Skin of body (tissue), 2 donors: ENCODE data around the gene AXDND1. TPM values are rescaled to one million over a fixed set of nuclear protein-coding genes. Genes with fewer than 3 reads are reported as not detected.
"Not testable (repeated sequence)": the region's sequence is repeated elsewhere in the genome, so short reads cannot be mapped to it uniquely, and the experiment has no call there.

Source experiments
- DNase-seq: peaks from one replicate; lab custom pipeline; 2025; lab: John Stamatoyannopoulos, UW
- total RNA-seq: library from RNA; depleted of rRNA; stranded (reverse); fragments of >200 nt; gene quantifications from one replicate; pipeline ENCODE4 v1.2.3, GENCODE V29; 2014

AXDND1 gene
- total RNA-seq, 1 donor from 2014 or later, result 0.99 TPM

- DNase-seq, result not testable (repeated sequence)
Measured at GRCh38 chr1:179459606-179460206, 93.9 kb downstream of the AXDND1 start.

DNA sequence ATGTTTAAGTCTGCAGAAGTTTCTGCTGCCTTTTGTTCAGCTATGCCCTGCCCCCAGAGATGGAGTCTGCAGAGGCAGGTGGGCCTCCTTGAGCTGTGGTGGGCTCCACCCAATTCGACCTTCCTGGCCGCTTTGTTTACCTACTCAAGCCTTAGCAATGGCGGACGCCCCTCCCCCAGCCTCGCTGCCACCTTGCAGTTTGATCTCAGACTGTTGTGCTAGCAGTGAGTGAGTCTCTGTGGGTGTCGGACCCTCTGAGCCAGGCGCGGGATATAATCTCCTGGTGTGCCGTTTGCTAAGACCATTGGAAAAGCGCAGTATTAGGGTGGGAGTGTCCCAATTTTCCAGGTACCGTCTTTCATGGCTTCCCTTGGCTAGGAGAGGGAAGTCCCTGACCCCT, 99.9 kb downstream of the AXDND1 start:
- not testable (repeated sequence) for DNase-seq

GRCh38 chr1:179474713-179475112, 108.9 kb downstream of the AXDND1 start:
- no peak for DNase-seq

DNA sequence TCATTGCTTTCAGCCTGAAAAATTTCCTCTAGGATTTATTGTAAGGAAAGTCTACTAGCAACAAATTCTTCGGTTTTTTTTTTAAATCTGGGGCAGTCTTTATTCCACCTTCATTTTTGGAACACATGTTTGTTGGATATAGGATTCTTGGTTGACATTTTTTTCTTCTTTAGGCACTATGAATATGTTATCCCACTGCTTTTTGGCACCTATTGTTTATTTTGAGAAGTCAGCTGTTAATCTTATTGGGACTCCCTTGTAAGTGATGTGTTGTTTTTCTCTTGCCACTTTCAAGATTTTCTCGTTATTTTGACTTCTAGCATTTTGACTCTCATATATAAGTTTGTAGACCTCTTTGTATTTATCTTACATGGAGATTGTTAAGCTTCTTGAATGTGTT, 110.7 kb downstream of the AXDND1 start:
- no peak for DNase-seq

DNA sequence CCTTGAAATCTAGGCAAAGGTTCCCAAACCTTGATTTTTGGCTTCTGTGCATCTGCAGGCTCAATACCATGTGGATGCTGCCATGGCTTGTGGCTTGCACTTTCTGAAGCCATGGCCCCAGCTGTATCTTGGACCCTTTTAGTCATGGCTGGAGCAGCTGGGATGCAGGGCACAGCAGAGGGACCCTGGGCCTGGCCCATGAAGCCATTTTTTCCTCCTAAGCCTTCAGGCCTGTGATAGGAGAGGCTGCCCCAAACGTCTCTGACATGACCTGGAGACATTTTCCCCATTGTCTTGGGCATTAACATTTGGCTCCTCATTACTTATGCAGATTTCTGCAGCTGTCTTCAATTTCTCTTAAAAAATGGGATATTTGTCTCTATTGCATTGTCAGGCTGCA, 112.6 kb downstream of the AXDND1 start:
- DNase-seq, result no peak

DNA sequence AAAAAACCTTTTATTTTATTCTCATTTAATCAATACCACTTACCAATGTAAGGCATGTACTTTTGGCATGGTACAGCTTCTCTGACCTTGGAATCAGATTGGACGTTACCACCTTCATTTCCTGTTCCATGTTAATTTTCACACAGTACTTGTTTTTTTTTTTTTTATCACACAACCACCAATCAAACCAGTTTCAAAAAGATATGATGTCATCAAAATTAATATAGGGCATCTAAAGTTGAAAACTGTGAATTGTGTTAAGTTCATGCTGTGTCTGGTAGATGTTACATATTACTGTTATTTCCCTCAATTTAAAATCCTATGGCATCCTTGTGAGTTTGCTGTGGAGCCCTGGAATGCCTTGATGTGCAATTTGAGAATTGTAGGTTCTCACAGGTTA, 124.8 kb downstream of the AXDND1 start:
- DNase-seq, result no peak

DNA sequence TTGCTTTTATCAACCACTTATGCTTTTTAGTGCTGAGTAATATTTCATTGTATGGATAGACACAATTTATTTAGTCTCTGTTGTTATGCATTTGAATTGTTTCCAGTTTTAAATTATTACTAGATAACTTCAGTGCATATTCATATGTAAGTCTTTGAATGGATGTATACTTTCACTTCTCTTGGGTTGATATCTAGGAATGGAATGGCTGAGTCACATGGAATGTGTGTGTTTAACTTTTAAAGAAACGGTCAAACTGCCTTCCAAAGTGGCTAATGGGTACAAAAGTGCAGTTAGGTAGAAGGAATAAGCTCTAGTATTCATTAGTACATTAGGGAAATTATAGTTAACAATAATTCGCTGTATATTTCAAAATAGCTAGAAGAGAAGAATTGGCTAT, 127.6 kb downstream of the AXDND1 start:
- no peak for DNase-seq

DNA sequence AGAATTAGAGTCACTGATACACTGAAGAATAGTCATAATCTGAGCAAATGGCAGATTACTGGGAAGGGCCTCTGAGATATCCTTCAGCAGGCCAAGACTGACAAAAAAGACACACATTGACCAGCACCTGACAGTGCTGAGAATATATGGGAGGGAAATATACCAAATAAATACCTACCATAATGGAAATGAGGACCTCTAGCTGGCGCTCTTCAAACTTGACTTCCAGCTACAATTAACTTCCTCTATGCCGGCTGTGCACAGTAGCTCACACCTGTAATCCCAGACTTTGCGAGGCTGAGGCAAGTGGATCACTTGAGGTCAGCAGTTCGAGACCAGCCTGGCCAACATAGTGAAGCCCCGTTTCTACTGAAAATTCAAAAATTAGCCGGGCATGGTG, 140.4 kb downstream of the AXDND1 start:
- no peak for DNase-seq

- no peak for DNase-seq
Measured at GRCh38 chr1:179509384-179509783, 143.6 kb downstream of the AXDND1 start.

DNA sequence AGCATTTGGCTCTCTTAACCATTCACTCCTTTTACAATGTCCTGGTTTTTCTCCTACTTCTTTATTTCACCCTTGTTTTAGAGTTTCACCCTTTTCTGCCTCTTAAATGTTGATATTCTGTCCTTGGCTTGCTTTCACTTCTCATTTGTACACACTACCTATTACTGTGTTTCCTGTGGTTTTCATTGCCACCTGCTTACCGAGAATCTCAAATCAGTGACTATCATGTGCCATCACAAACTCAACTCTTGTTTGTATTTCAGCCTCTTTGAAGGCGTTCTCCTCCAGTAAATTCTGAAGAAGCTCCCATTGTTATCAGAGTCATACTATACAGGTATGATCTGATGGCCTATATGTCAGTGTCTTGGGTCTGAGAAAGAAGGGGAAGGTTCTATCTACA, 144.3 kb downstream of the AXDND1 start:
- no peak for DNase-seq

DNA sequence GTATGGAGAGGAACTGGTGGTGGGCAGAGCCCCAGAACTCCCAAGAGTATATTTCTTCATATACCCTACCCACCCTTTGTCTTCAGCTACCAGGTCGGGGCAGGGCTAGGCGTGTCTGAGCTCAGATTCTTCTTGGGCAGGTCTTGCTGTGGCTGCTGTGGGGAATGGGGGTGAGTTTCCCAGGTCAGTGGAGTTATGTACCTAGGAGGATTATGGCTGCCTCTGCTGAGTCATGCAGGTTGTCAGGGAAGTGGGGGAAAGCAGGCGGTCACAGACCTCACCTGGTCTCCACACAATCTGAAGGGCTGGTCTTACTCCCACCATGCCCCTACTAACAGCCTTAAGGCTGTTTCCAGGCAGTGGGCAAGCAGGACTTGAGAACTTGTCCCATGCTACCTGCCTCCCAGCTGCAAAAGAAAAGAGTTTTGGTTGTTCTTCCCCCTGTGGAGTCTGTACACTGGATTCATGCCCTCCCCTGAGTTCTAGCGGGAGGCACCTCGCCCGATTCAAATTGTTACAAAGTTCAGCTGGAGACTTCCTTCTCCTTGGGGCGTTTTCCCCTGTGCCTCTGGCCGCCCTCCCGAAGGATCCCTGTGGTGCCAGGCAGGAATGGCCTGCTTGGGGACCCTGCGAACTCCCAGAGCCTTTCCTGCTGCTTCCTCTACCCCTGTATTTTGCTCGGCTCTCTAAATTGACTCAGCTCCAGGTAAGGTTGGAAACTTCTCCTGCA, 151.4 kb downstream of the AXDND1 start:
- DNase-seq, result no peak

DNA sequence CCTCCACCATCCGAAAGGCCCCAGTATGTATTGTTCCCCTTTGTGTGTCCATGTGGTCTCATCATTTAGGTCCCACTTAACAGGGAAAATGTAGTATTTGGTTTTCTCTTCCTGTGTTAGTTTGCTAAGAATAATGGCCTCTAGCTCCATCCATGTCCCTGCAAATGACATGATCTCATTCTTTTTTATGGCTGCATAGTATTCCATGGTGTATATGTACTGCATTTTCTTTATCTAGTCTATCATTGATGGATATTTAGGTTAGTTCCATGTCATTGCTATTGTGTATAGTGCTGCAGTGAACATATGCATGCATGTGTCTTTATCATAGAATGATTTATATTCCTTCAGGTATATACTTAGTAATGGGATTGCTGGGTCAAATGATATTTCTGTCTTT, 152.8 kb downstream of the AXDND1 start:
- not testable (repeated sequence) for DNase-seq

- no peak for DNase-seq
Measured at GRCh38 chr1:179529482-179530195, 163.9 kb downstream of the AXDND1 start.

- no peak for DNase-seq
Measured at GRCh38 chr1:179530352-179530751, 164.6 kb downstream of the AXDND1 start.

- no peak for DNase-seq
Measured at GRCh38 chr1:179541774-179542173, 176.0 kb downstream of the AXDND1 start.

DNA sequence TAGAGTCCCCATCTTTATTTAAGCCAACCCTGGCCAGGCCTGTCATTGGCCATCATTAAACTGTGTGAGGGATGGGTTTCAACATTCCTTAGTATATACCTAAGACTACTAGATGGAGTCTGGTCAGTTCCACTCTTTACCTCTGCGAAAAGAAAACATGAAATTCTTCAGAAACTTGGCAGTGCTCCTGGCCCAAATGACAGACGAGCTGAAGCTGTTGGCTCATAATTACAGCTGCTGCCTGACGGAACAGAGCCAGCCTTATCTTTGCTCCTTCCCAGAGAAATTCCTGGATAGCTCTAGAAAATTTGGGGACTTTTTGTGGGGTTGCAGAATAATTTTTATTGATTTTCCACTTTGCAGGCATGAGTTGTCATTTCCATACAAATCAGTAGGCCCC, 179.6 kb downstream of the AXDND1 start:
- DNase-seq, result no peak

GRCh38 chr1:179547021-179547535, 181.3 kb downstream of the AXDND1 start:
- no peak for DNase-seq

DNA sequence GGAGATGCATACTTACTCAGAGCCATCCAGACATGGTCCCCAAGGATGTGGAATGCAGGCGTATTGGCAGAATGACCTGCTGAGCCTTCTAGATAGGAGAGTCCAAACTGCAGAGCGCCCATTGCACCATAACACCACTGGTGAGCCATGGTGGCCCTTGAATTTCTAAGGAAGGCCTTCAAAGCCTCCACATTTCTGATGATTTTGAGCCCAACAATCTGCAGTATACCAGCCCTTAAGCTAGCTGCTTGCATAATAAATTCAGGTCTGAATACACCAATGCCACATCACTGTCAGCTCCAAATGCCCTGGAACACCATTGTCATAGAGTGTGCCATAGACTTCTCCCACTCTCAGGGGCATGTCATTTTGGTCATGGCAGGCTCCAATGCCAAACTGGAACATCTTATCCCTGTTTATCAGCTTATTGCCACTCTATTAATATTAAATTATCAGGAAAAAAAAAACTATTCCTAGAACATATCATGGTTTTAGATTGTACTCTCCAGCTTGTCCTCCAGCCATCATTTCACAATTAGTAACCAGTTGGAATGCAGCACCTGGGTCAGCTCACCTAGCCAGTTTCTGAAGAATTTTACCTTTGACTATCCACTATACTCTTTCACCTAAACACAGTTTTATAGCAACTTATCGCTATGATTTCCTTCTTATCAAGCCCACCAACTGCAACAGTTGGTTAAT, 183.0 kb downstream of the AXDND1 start:
- no peak for DNase-seq

DNA sequence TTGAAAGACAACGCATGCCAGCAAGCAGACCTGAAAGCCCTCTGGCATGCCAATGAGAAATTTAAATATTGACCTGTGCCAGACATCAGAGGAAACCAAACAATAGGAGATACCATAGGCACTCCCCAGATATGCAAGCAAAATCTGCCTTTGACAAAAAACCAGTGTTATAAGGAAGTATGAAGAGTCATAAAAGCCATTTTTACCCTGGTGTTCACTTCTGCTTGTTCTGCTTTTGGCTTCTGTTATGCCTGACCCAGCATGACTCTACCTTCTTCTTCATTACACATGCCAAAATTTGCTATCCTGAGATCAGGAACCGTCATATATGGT, 183.6 kb downstream of the AXDND1 start:
- no peak for DNase-seq

- peak; percentile 27 for DNase-seq
Measured at GRCh38 chr1:179550746-179551682, 185.2 kb downstream of the AXDND1 start.

- DNase-seq, result no peak
Measured at GRCh38 chr1:179554427-179554826, 188.7 kb downstream of the AXDND1 start.
